K562 (cell line): Measurements from ENCODE around the gene CDT1. TPM values are rescaled to one million over a fixed set of nuclear protein-coding genes. Genes with fewer than 3 reads are reported as not detected.

Source experiments
- BRD9 ChIP-seq: fragments of 450-650 bp; IDR thresholded peaks from 2 replicates; pipeline ENCODE4 v1.6.1; 2018; ENCODE audit warnings: low read depth; ENCODE audit not compliant: partially characterized antibody
- CBFA2T3 ChIP-seq: fragments of 450-650 bp; IDR thresholded peaks from 2 replicates; pipeline ENCODE4 v1.6.1; 2017
- CTBP1 ChIP-seq: fragments of 450-650 bp; IDR thresholded peaks from 2 replicates; pipeline ENCODE4 v1.6.1; 2016; ENCODE audit warnings: borderline replicate concordance
- ERF ChIP-seq: fragments of 450-650 bp; formaldehyde crosslinking; IDR thresholded peaks from 2 replicates; pipeline ENCODE4 v1.4.0; 2020; ENCODE audit warnings: mild to moderate bottlenecking, mixed read lengths
- ETS2 ChIP-seq: IDR thresholded peaks from 2 replicates; pipeline ENCODE4 v1.6.1; 2016; ENCODE audit warnings: borderline replicate concordance, missing genetic modification characterization, mild to moderate bottlenecking, moderate library complexity, missing compliant biosample characterization; ENCODE audit not compliant: poor library complexity, severe bottlenecking
- ETV5 ChIP-seq: sonication (generic); formaldehyde crosslinking; IDR thresholded peaks from 2 replicates; pipeline ENCODE4 v1.4.0; 2020; ENCODE audit warnings: low read depth, mild to moderate bottlenecking, missing genetic modification reagents
- FOXM1 ChIP-seq, 2 experiments: fragments of 450-650 bp in 1 of 2; sonication (generic) in 1 of 2; formaldehyde crosslinking in 1 of 2; IDR thresholded peaks; 2 replicates each; pipeline versions ENCODE4 v1.6.1 to v1.9.0; 2017 to 2022; ENCODE audit warnings: low read depth in 2 of 2, mild to moderate bottlenecking in 2 of 2, missing genetic modification reagents in 1 of 2, moderate library complexity in 1 of 2
- KLF13 ChIP-seq: fragments of 450-650 bp; IDR thresholded peaks from 2 replicates; pipeline ENCODE4 v1.6.1; 2016; ENCODE audit warnings: missing genetic modification characterization, low read depth, mild to moderate bottlenecking, missing compliant biosample characterization, moderate library complexity, borderline replicate concordance
- LARP7 ChIP-seq: fragments of 450-650 bp; IDR thresholded peaks from 2 replicates; pipeline ENCODE4 v1.6.1; 2016
- MAFK ChIP-seq: IDR thresholded peaks from 2 replicates; pipeline ENCODE4 v1.6.1; 2011; ENCODE audit warnings: low read length, improper control_type of control experiment
- MTA3 ChIP-seq: fragments of 450-650 bp; formaldehyde crosslinking; IDR thresholded peaks from 2 replicates; pipeline ENCODE4 v1.6.1; 2017; ENCODE audit warnings: mild to moderate bottlenecking, borderline replicate concordance
- NCOA1 ChIP-seq: fragments of 450-650 bp; IDR thresholded peaks from 2 replicates; pipeline ENCODE4 v1.6.1; 2016; ENCODE audit warnings: low read depth
- POLR2A ChIP-seq: fragments of 450-650 bp; conservative IDR thresholded peaks from 2 replicates; pipeline ENCODE4 v1.6.1; 2016
- PTBP1 ChIP-seq: fragments of 200-400 bp; formaldehyde crosslinking; IDR thresholded peaks from 2 replicates; pipeline ENCODE4 v1.6.1; 2017; ENCODE audit warnings: low read depth, low read length
- PYGO2 ChIP-seq: fragments of 450-650 bp; IDR thresholded peaks from 2 replicates; pipeline ENCODE4 v1.6.1; 2016; ENCODE audit warnings: mild to moderate bottlenecking, missing genetic modification characterization, moderate library complexity, missing compliant biosample characterization
- RAD21 ChIP-seq, 2 experiments: fragments of 250-450 bp in 1 of 2; fragments of 450-650 bp in 1 of 2; sonication (Bioruptor Pico) in 1 of 2; formaldehyde crosslinking in 1 of 2; IDR thresholded peaks in 1 of 2; conservative IDR thresholded peaks in 1 of 2; 2 replicates each; pipeline versions ENCODE4 v1.4.0 to v1.8.0; 2020 to 2022; ENCODE audit warnings: mild to moderate bottlenecking in 2 of 2, moderate library complexity in 1 of 2
- RBM17 ChIP-seq: fragments of 200-400 bp; formaldehyde crosslinking; IDR thresholded peaks from 2 replicates; pipeline ENCODE4 v1.6.1; 2017; ENCODE audit warnings: low read depth, mild to moderate bottlenecking, low read length, borderline replicate concordance
- RBM34 ChIP-seq: fragments of 200-400 bp; formaldehyde crosslinking; IDR thresholded peaks from 2 replicates; pipeline ENCODE4 v1.6.1; 2018; ENCODE audit warnings: low read length, borderline replicate concordance; ENCODE audit not compliant: insufficient read depth
- SP1 ChIP-seq: sonication (generic); formaldehyde crosslinking; IDR thresholded peaks from 2 replicates; pipeline ENCODE4 v1.8.1; 2022; ENCODE audit warnings: mild to moderate bottlenecking, missing genetic modification reagents
- TARDBP ChIP-seq: fragments of 450-650 bp; IDR thresholded peaks from 2 replicates; pipeline ENCODE4 v1.6.1; 2016
- TEAD4 ChIP-seq, 2 experiments: sonication (generic) in 1 of 2; formaldehyde crosslinking in 1 of 2; IDR thresholded peaks; 2 replicates each; pipeline versions ENCODE4 v1.6.1 to v1.8.0; 2012 to 2022; ENCODE audit warnings: borderline replicate concordance in 1 of 2, inconsistent platforms in 1 of 2, low read length in 1 of 2, mild to moderate bottlenecking in 1 of 2, missing genetic modification reagents in 1 of 2
- THRB ChIP-seq: fragments of 450-650 bp; formaldehyde crosslinking; conservative IDR thresholded peaks from 2 replicates; pipeline ENCODE4 v1.4.0; 2022; ENCODE audit warnings: mild to moderate bottlenecking, missing genetic modification characterization
- UBTF ChIP-seq, 2 experiments: IDR thresholded peaks; 2 replicates each; pipeline ENCODE4 v1.6.1; 2012; ENCODE audit warnings: improper control_type of control experiment in 2 of 2, low read depth in 2 of 2, low read length in 2 of 2, borderline replicate concordance in 1 of 2
- ZBED1 ChIP-seq: IDR thresholded peaks from 2 replicates; pipeline ENCODE4 v1.6.1; 2014
- ZBTB17 ChIP-seq: fragments of 450-650 bp; formaldehyde crosslinking; IDR thresholded peaks from 2 replicates; pipeline ENCODE4 v1.4.0; 2020; ENCODE audit warnings: mild to moderate bottlenecking
- ZNF76 ChIP-seq: fragments of 250-450 bp; sonication (Bioruptor Pico); IDR thresholded peaks from 2 replicates; pipeline ENCODE4 v1.4.0; 2020; ENCODE audit warnings: mild to moderate bottlenecking, moderate library complexity, borderline replicate concordance
- polyA plus RNA-seq, 8 experiments: library from polyadenylated mRNA; depleted of rRNA in 4 of 8; stranded (reverse) in 5 of 8; unstranded in 3 of 8; fragments of >200 nt; fragmentation: Nextera tagmentation in 2 of 8; fragmentation: Illumina TruSeq in 1 of 8; extraction: Ambion mirVana in 2 of 8; extraction: Trizol in 1 of 8; gene quantifications; 2 replicates each; pipeline versions ENCODE4 v1.2.1 to v1.2.3, GENCODE V29; 2011 to 2014; ENCODE audit warnings: inconsistent platforms in 1 of 8, missing spikeins in 1 of 8
- total RNA-seq, 7 experiments: library from RNA; depleted of rRNA in 6 of 7; stranded (reverse); fragments of >200 nt in 6 of 7; fragmentation: Illumina TruSeq in 2 of 7; extraction: Trizol in 2 of 7; gene quantifications; 2 replicates each; pipeline versions ENCODE4 v1.2.1 to v1.2.3, GENCODE V29; 2011 to 2021; ENCODE audit warnings: low replicate concordance in 1 of 7

The CDT1 gene
- total and polyA plus RNA-seq, 9 of the 15 experiments (the other 6 are each of a cell fraction or from before 2014, with no cell fraction given) = 0.92 to 178 (median 14.2) TPM

GRCh38 chr16:88773812-88774291, 29.7 kb upstream of the CDT1 start (continued):
- TF ChIP-seq UBTF (IDR thresholded peaks at IDR 0.05; ENCODE audit: borderline replicate concordance in 1 of 2, low read depth in 2 of 2, low read length in 2 of 2) (peak; percentile 4 to 81; a peak in 1 of 4 replicates), RBM34 (no peak), FOXM1 (IDR thresholded peaks at IDR 0.05; ENCODE audit: low read depth) (peak; percentile 78), FOXM1 (CRISPR knock-in tag; IDR thresholded peaks at IDR 0.05; ENCODE audit: low read depth) (no peak), ERF (CRISPR knock-in tag) (peak; percentile 87; the same call in 1 of the 2 replicates), TARDBP (peak; percentile 91), BRD9 (no peak), KLF13 (tag) (peak; percentile 94), NCOA1 (peak; percentile 76; the same call in 1 of the 2 replicates), ETS2 (tag) (no peak), SP1 (CRISPR knock-in tag) (peak; percentile 94), ZBTB17 (peak; percentile 75; the same call in 1 of the 2 replicates), CBFA2T3 (peak; percentile 98), MAFK (peak; percentile 25; the same call in 1 of the 2 replicates), CTBP1 (peak; percentile 98), MTA3 (peak; percentile 94), ZBED1 (peak; percentile 36; the same call in 1 of the 2 replicates), PYGO2 (tag) (0 out of 2 replicates have a peak, but pooled peaks have one; percentile 26), ETV5 (CRISPR knock-in tag) (peak; percentile 25; the same call in 1 of the 2 replicates), PTBP1 (peak; percentile 84; the same call in 1 of the 2 replicates), RAD21 (CRISPR knock-in tag; conservative IDR thresholded peaks at IDR 0.05 in 1 of 2, IDR thresholded peaks at IDR 0.05 in 1 of 2) (no peak), TEAD4 (IDR thresholded peaks at IDR 0.05; ENCODE audit: low read length) (peak; percentile 95), TEAD4 (CRISPR knock-in tag; IDR thresholded peaks at IDR 0.05; ENCODE audit: borderline replicate concordance) (no peak), THRB (CRISPR knock-in tag) (peak; percentile 94), RBM17 (no peak), POLR2A (peak; percentile 49; the same call in 1 of the 2 replicates), ZNF76 (CRISPR knock-in tag) (0 out of 2 replicates have a peak, but pooled peaks have one; percentile 68), LARP7 (peak; percentile 45; the same call in 1 of the 2 replicates)
